Keratinocyte (primary cell): ENCODE measurements around the gene ALDH3A1.

Experiments used
- CTCF ChIP-seq, 3 experiments: IDR thresholded peaks in 1 of 3; conservative IDR thresholded peaks in 1 of 3; optimal IDR thresholded peaks in 1 of 3; 2 replicates in 2 of 3; 3 replicates in 1 of 3; pipeline versions ENCODE3 to v1.5.1; 2011; ENCODE audit warnings: low read length in 3 of 3, mild to moderate bottlenecking in 3 of 3, moderate library complexity in 2 of 3, control low read depth in 1 of 3, inconsistent platforms in 1 of 3; ENCODE audit not compliant: insufficient read depth in 2 of 3; ENCODE audit errors: extremely low read depth in 1 of 3
- EZH2 ChIP-seq: IDR thresholded peaks from one replicate; pipeline ENCODE4 v1.6.1; 2012; ENCODE audit warnings: inconsistent platforms, mild to moderate bottlenecking, low read length, moderate library complexity

GRCh38 chr17:19718041-19718612, 30.0 kb downstream of the ALDH3A1 start:
- TF ChIP-seq CTCF (optimal IDR thresholded peaks at IDR 0.05 in 1 of 3, IDR thresholded peaks at IDR 0.05 in 1 of 3, conservative IDR thresholded peaks at IDR 0.05 in 1 of 3; ENCODE audit: extremely low read depth in 1 of 3, insufficient read depth in 2 of 3, low read length in 3 of 3) (no peak), EZH2 (no peak)
